ENCODE data around the gene NBL1.

NBL1 gene

GRCh38 chr1:19665186-19665495 is 21.0 kb downstream of the NBL1 start:
- H3K4me2 ChIP-seq (ENCODE audit: low read length) = no peak overlapping the region
- no peaks in the 10 kb centered on the region for H3K9me3 ChIP-seq (ENCODE audit: control insufficient read depth, insufficient read depth, low read length)
- no peak overlapping the region for H3K27ac ChIP-seq (ENCODE audit: low read depth, low read length)
- no peaks in the 10 kb centered on the region for H3K9me2 ChIP-seq (replicated peaks; ENCODE audit: control insufficient read depth, low read length)
- H3K4me3 ChIP-seq (ENCODE audit: low read length) = no peak overlapping the region
- no peaks in the 10 kb centered on the region for H3K36me3 ChIP-seq (ENCODE audit: control insufficient read depth, low read length)
- H3K27me3 ChIP-seq (ENCODE audit: control insufficient read depth, low read length) = peaks cover 27% of the 10 kb centered on the region
- H3F3A ChIP-seq (ENCODE audit: control insufficient read depth, insufficient read depth) = peaks cover 4% of the 10 kb centered on the region; the same call in 1 of the 2 replicates
- no peaks in the 10 kb centered on the region for H4K20me1 ChIP-seq (ENCODE audit: control insufficient read depth, insufficient read depth, low read depth, low read length)
- H3K79me2 ChIP-seq (ENCODE audit: control insufficient read depth, low read length) = no peaks in the 10 kb centered on the region
- H3K4me1 ChIP-seq (ENCODE audit: control insufficient read depth, low read length) = no peaks in the 10 kb centered on the region
- TF ChIP-seq EZH2phosphoT487 (IDR thresholded peaks at IDR 0.05; ENCODE audit: borderline replicate concordance, low read length) (no peak), CTCF (IDR thresholded peaks at IDR 0.05; ENCODE audit: low read depth, low read length, poor library complexity, severe bottlenecking) (no peak)

- Histone ChIP-seq H3F3A (ENCODE audit: control insufficient read depth, insufficient read depth) (peaks cover 4% of the 10 kb centered on the region; the same call in 1 of the 2 replicates), H3K36me3 (ENCODE audit: control insufficient read depth, low read length) (no peaks in the 10 kb centered on the region), H3K4me3 (ENCODE audit: low read length) (no peak overlapping the region), H3K27me3 (ENCODE audit: control insufficient read depth, low read length) (peaks cover 27% of the 10 kb centered on the region), H3K4me1 (ENCODE audit: control insufficient read depth, low read length) (no peaks in the 10 kb centered on the region), H3K9me2 (replicated peaks; ENCODE audit: control insufficient read depth, low read length) (no peaks in the 10 kb centered on the region), H3K27ac (ENCODE audit: low read depth, low read length) (no peak overlapping the region), H3K79me2 (ENCODE audit: control insufficient read depth, low read length) (no peaks in the 10 kb centered on the region), H4K20me1 (ENCODE audit: control insufficient read depth, insufficient read depth, low read depth, low read length) (no peaks in the 10 kb centered on the region), H3K9me3 (ENCODE audit: control insufficient read depth, insufficient read depth, low read length) (no peaks in the 10 kb centered on the region), H3K4me2 (ENCODE audit: low read length) (no peak overlapping the region)
- no peak for TF ChIP-seq EZH2phosphoT487 (IDR thresholded peaks at IDR 0.05; ENCODE audit: borderline replicate concordance, low read length)
- no peak for TF ChIP-seq CTCF (IDR thresholded peaks at IDR 0.05; ENCODE audit: low read depth, low read length, poor library complexity, severe bottlenecking)
Measured at GRCh38 chr1:19665496-19666465, 21.7 kb downstream of the NBL1 start.

GRCh38 chr1:19668888-19669287 is 24.8 kb downstream of the NBL1 start:
- H3F3A ChIP-seq (ENCODE audit: control insufficient read depth, insufficient read depth) = no peaks in the 10 kb centered on the region
- no peaks in the 10 kb centered on the region for H3K4me1 ChIP-seq (ENCODE audit: control insufficient read depth, low read length)
- no peak overlapping the region for H3K27ac ChIP-seq (ENCODE audit: low read depth, low read length)
- H3K9me3 ChIP-seq (ENCODE audit: control insufficient read depth, insufficient read depth, low read length) = no peaks in the 10 kb centered on the region
- no peaks in the 10 kb centered on the region for H3K9me2 ChIP-seq (replicated peaks; ENCODE audit: control insufficient read depth, low read length)
- peaks cover 32% of the 10 kb centered on the region for H3K27me3 ChIP-seq (ENCODE audit: control insufficient read depth, low read length)
- no peaks in the 10 kb centered on the region for H3K79me2 ChIP-seq (ENCODE audit: control insufficient read depth, low read length)
- H3K36me3 ChIP-seq (ENCODE audit: control insufficient read depth, low read length) = no peaks in the 10 kb centered on the region
- H3K4me2 ChIP-seq (ENCODE audit: low read length) = no peak overlapping the region
- no peaks in the 10 kb centered on the region for H4K20me1 ChIP-seq (ENCODE audit: control insufficient read depth, insufficient read depth, low read depth, low read length)
- H3K4me3 ChIP-seq (ENCODE audit: low read length) = no peak overlapping the region
- TF ChIP-seq CTCF (IDR thresholded peaks at IDR 0.05; ENCODE audit: low read depth, low read length, poor library complexity, severe bottlenecking) (no peak), EZH2phosphoT487 (IDR thresholded peaks at IDR 0.05; ENCODE audit: borderline replicate concordance, low read length) (no peak)

Data from DOHH2 (cell line).